ENCODE results near the gene PRLR.
"Not testable (repeated sequence)": the region's sequence is repeated elsewhere in the genome, so short reads cannot be mapped to it uniquely, and the experiment has no call there.

PRLR gene

GRCh38 chr5:35036536-35036935 lies 193.8 kb downstream of the PRLR start:
- Histone ChIP-seq H2BK15ac (replicated peaks; ENCODE audit: low read depth) (no peak overlapping the region), H3K4me2 (ENCODE audit: low read length) (no peak overlapping the region), H3K27me3 (ENCODE audit: insufficient read depth, low read length, poor library complexity) (no peaks in the 10 kb centered on the region), H4K5ac (ENCODE audit: low read length) (no peak overlapping the region), H3K79me2 (ENCODE audit: control insufficient read depth, insufficient read depth, low read length) (no peaks in the 10 kb centered on the region), H2BK120ac (ENCODE audit: low read depth, low read length) (no peak overlapping the region), H2BK5ac (ENCODE audit: low read length) (no peak overlapping the region), H3K79me1 (ENCODE audit: low read length) (no peaks in the 10 kb centered on the region), H4K8ac (ENCODE audit: low read depth, low read length) (no peak overlapping the region), H3K18ac (ENCODE audit: low read length) (no peak overlapping the region), H3K4me3 (ENCODE audit: low read length) (no peak overlapping the region), H3K36me3 (ENCODE audit: control insufficient read depth, insufficient read depth, low read length) (no peaks in the 10 kb centered on the region), H3K4ac (ENCODE audit: low read depth, low read length) (no peak overlapping the region), H3K9ac (ENCODE audit: low read length) (no peak overlapping the region), H3K4me1 (ENCODE audit: control insufficient read depth, low read depth, low read length) (no peaks in the 10 kb centered on the region), H2AK5ac (ENCODE audit: low read length) (no peak overlapping the region), H3K56ac (ENCODE audit: low read length) (no peak overlapping the region), H3K23ac (ENCODE audit: low read length) (no peak overlapping the region), H3K27ac (ENCODE audit: low read depth, low read length) (no peak overlapping the region)
- DNase-seq: no peak
- no CpG with 5 or more reads among the region's 4 CpGs for WGBS (ENCODE audit: extremely low coverage, insufficient coverage, low lambda C conversion rate)

GRCh38 chr5:35035929-35036328 lies 194.4 kb downstream of the PRLR start:
- H3K4ac ChIP-seq (ENCODE audit: low read depth, low read length); H3K4me3 ChIP-seq (ENCODE audit: low read length); DNase-seq; H3K4me1 ChIP-seq (ENCODE audit: control insufficient read depth, low read depth, low read length); H3K36me3 ChIP-seq (ENCODE audit: control insufficient read depth, insufficient read depth, low read length); H4K5ac ChIP-seq (ENCODE audit: low read length); H3K27me3 ChIP-seq (ENCODE audit: insufficient read depth, low read length, poor library complexity); H3K9ac ChIP-seq (ENCODE audit: low read length); H3K23ac ChIP-seq (ENCODE audit: low read length); H3K56ac ChIP-seq (ENCODE audit: low read length); H4K8ac ChIP-seq (ENCODE audit: low read depth, low read length); H2BK15ac ChIP-seq (replicated peaks; ENCODE audit: low read depth); H3K79me1 ChIP-seq (ENCODE audit: low read length); H2BK120ac ChIP-seq (ENCODE audit: low read depth, low read length); H3K18ac ChIP-seq (ENCODE audit: low read length); H2AK5ac ChIP-seq (ENCODE audit: low read length); H3K4me2 ChIP-seq (ENCODE audit: low read length); H2BK5ac ChIP-seq (ENCODE audit: low read length); H3K79me2 ChIP-seq (ENCODE audit: control insufficient read depth, insufficient read depth, low read length); H3K27ac ChIP-seq (ENCODE audit: low read depth, low read length): not testable (repeated sequence)
- no CpG with 5 or more reads among the region's 4 CpGs for WGBS (ENCODE audit: extremely low coverage, insufficient coverage, low lambda C conversion rate)

- no peak overlapping the region for H4K8ac ChIP-seq (ENCODE audit: low read depth, low read length)
- no peak overlapping the region for H3K9ac ChIP-seq (ENCODE audit: low read length)
- H3K36me3 ChIP-seq (ENCODE audit: control insufficient read depth, insufficient read depth, low read length): no peaks in the 10 kb centered on the region
- H4K5ac ChIP-seq (ENCODE audit: low read length): no peak overlapping the region
- H2BK5ac ChIP-seq (ENCODE audit: low read length): no peak overlapping the region
- WGBS (ENCODE audit: extremely low coverage, insufficient coverage, low lambda C conversion rate): no CpG with 5 or more reads among the region's 3 CpGs
- no peak overlapping the region for H3K27ac ChIP-seq (ENCODE audit: low read depth, low read length)
- H3K56ac ChIP-seq (ENCODE audit: low read length): no peak overlapping the region
- no peaks in the 10 kb centered on the region for H3K27me3 ChIP-seq (ENCODE audit: insufficient read depth, low read length, poor library complexity)
- H3K79me2 ChIP-seq (ENCODE audit: control insufficient read depth, insufficient read depth, low read length): no peaks in the 10 kb centered on the region
- no peaks in the 10 kb centered on the region for H3K79me1 ChIP-seq (ENCODE audit: low read length)
- no peak overlapping the region for H3K23ac ChIP-seq (ENCODE audit: low read length)
- no peak overlapping the region for H2AK5ac ChIP-seq (ENCODE audit: low read length)
- H3K4me2 ChIP-seq (ENCODE audit: low read length): no peak overlapping the region
- no peak for DNase-seq
- H3K4me3 ChIP-seq (ENCODE audit: low read length): no peak overlapping the region
- H3K4ac ChIP-seq (ENCODE audit: low read depth, low read length): no peak overlapping the region
- no peak overlapping the region for H2BK15ac ChIP-seq (replicated peaks; ENCODE audit: low read depth)
- H2BK120ac ChIP-seq (ENCODE audit: low read depth, low read length): no peak overlapping the region
- H3K4me1 ChIP-seq (ENCODE audit: control insufficient read depth, low read depth, low read length): no peaks in the 10 kb centered on the region
- no peak overlapping the region for H3K18ac ChIP-seq (ENCODE audit: low read length)
These were observed 195.0 kb downstream of the PRLR start for GRCh38 chr5:35035271-35035670.

- Histone ChIP-seq H2AK5ac (ENCODE audit: low read length) (no peak overlapping the region), H3K23ac (ENCODE audit: low read length) (no peak overlapping the region), H3K79me1 (ENCODE audit: low read length) (no peaks in the 10 kb centered on the region), H3K27ac (ENCODE audit: low read depth, low read length) (no peak overlapping the region), H3K9ac (ENCODE audit: low read length) (no peak overlapping the region), H3K4ac (ENCODE audit: low read depth, low read length) (no peak overlapping the region), H3K4me3 (ENCODE audit: low read length) (no peak overlapping the region), H3K4me2 (ENCODE audit: low read length) (no peak overlapping the region), H2BK5ac (ENCODE audit: low read length) (no peak overlapping the region), H2BK15ac (replicated peaks; ENCODE audit: low read depth) (no peak overlapping the region), H3K4me1 (ENCODE audit: control insufficient read depth, low read depth, low read length) (no peaks in the 10 kb centered on the region), H2BK120ac (ENCODE audit: low read depth, low read length) (no peak overlapping the region), H3K56ac (ENCODE audit: low read length) (no peak overlapping the region), H4K8ac (ENCODE audit: low read depth, low read length) (no peak overlapping the region), H3K18ac (ENCODE audit: low read length) (no peak overlapping the region), H3K36me3 (ENCODE audit: control insufficient read depth, insufficient read depth, low read length) (no peaks in the 10 kb centered on the region), H3K27me3 (ENCODE audit: insufficient read depth, low read length, poor library complexity) (no peaks in the 10 kb centered on the region), H4K5ac (ENCODE audit: low read length) (no peak overlapping the region), H3K79me2 (ENCODE audit: control insufficient read depth, insufficient read depth, low read length) (no peaks in the 10 kb centered on the region)
- WGBS (ENCODE audit: extremely low coverage, insufficient coverage, low lambda C conversion rate): no CpG with 5 or more reads among the region's 6 CpGs
- DNase-seq: no peak
These were observed 197.9 kb downstream of the PRLR start for GRCh38 chr5:35032356-35032755.

GRCh38 chr5:35031276-35031675 lies 199.0 kb downstream of the PRLR start:
- no peak overlapping the region for H4K8ac ChIP-seq (ENCODE audit: low read depth, low read length)

GRCh38 chr5:35030426-35031100 lies 199.7 kb downstream of the PRLR start:
- Histone ChIP-seq H3K27me3 (ENCODE audit: insufficient read depth, low read length, poor library complexity) (no peaks in the 10 kb centered on the region), H4K5ac (ENCODE audit: low read length) (no peak overlapping the region), H3K56ac (ENCODE audit: low read length) (no peak overlapping the region), H3K79me2 (ENCODE audit: control insufficient read depth, insufficient read depth, low read length) (no peaks in the 10 kb centered on the region), H3K4me1 (ENCODE audit: control insufficient read depth, low read depth, low read length) (no peaks in the 10 kb centered on the region), H3K36me3 (ENCODE audit: control insufficient read depth, insufficient read depth, low read length) (no peaks in the 10 kb centered on the region), H3K4me3 (ENCODE audit: low read length) (no peak overlapping the region), H3K4ac (ENCODE audit: low read depth, low read length) (no peak overlapping the region), H4K8ac (ENCODE audit: low read depth, low read length) (no peak overlapping the region), H2BK5ac (ENCODE audit: low read length) (no peak overlapping the region), H3K9ac (ENCODE audit: low read length) (no peak overlapping the region), H2BK120ac (ENCODE audit: low read depth, low read length) (no peak overlapping the region), H3K4me2 (ENCODE audit: low read length) (no peak overlapping the region), H3K79me1 (ENCODE audit: low read length) (no peaks in the 10 kb centered on the region), H3K23ac (ENCODE audit: low read length) (no peak overlapping the region), H2BK15ac (replicated peaks; ENCODE audit: low read depth) (no peak overlapping the region), H2AK5ac (ENCODE audit: low read length) (no peak overlapping the region), H3K18ac (ENCODE audit: low read length) (no peak overlapping the region), H3K27ac (ENCODE audit: low read depth, low read length) (no peak overlapping the region)
- DNase-seq: no peak
- WGBS (ENCODE audit: extremely low coverage, insufficient coverage, low lambda C conversion rate): no CpG with 5 or more reads among the region's 10 CpGs

More at GRCh38 chr5:35031276-35031675, 199.0 kb downstream of the PRLR start:
- no peak overlapping the region for H2BK120ac ChIP-seq (ENCODE audit: low read depth, low read length)
- no peak overlapping the region for H3K4me3 ChIP-seq (ENCODE audit: low read length)
- no CpG with 5 or more reads among the region's 5 CpGs for WGBS (ENCODE audit: extremely low coverage, insufficient coverage, low lambda C conversion rate)
- no peak overlapping the region for H3K9ac ChIP-seq (ENCODE audit: low read length)
- H3K27ac ChIP-seq (ENCODE audit: low read depth, low read length): no peak overlapping the region
- H2BK15ac ChIP-seq (replicated peaks; ENCODE audit: low read depth): no peak overlapping the region
- no peak overlapping the region for H3K4me2 ChIP-seq (ENCODE audit: low read length)
- no peaks in the 10 kb centered on the region for H3K4me1 ChIP-seq (ENCODE audit: control insufficient read depth, low read depth, low read length)
- no peaks in the 10 kb centered on the region for H3K79me2 ChIP-seq (ENCODE audit: control insufficient read depth, insufficient read depth, low read length)
- H4K5ac ChIP-seq (ENCODE audit: low read length): no peak overlapping the region
- no peaks in the 10 kb centered on the region for H3K36me3 ChIP-seq (ENCODE audit: control insufficient read depth, insufficient read depth, low read length)
- H3K18ac ChIP-seq (ENCODE audit: low read length): no peak overlapping the region
- H2BK5ac ChIP-seq (ENCODE audit: low read length): no peak overlapping the region
- peak; percentile 35 for DNase-seq
- no peak overlapping the region for H2AK5ac ChIP-seq (ENCODE audit: low read length)
- no peaks in the 10 kb centered on the region for H3K79me1 ChIP-seq (ENCODE audit: low read length)
- H3K4ac ChIP-seq (ENCODE audit: low read depth, low read length): no peak overlapping the region
- no peak overlapping the region for H3K23ac ChIP-seq (ENCODE audit: low read length)
- H3K27me3 ChIP-seq (ENCODE audit: insufficient read depth, low read length, poor library complexity): no peaks in the 10 kb centered on the region
- no peak overlapping the region for H3K56ac ChIP-seq (ENCODE audit: low read length)

Data from mesendoderm (in vitro differentiated cells).